ENCODE measurements around the gene SH3YL1. TPM values are rescaled to one million over a fixed set of nuclear protein-coding genes. Genes with fewer than 3 reads are reported as not detected.

Gene SH3YL1
- total and polyA plus RNA-seq, 2 of the 4 experiments (the other 2 are of a cell fraction), result 18.1 to 21.2 TPM

DNA sequence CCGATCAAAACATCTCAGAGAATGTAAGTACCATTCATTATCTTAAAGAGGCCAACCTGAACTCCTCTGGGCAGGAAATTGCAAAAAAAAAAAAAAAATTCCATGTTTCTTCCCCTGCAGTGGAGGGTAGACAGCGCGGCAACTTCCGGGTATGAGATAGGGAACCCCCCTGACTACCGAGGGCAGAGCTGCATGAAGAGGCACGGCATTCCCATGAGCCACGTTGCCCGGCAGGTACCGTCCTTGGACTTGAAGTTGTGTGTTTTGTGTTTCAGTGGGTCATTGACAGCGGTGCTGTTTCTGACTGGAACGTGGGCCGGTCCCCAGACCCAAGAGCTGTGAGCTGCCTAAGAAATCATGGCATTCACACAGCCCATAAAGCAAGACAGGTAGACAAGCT, 8.1 kb upstream of the SH3YL1 start:
- H3K4ac ChIP-seq (ENCODE audit: low read depth, low read length), result no peak overlapping the region
- H3K79me1 ChIP-seq (ENCODE audit: low read depth in 1 of 2, low read length in 2 of 2), result peaks cover 23 to 54% of the 10 kb centered on the region in 2 experiments
- TF ChIP-seq SMC3 (IDR thresholded peaks at IDR 0.05; ENCODE audit: low read depth, low read length), result no peak
- no peak for TF ChIP-seq ELK1 (IDR thresholded peaks at IDR 0.05; ENCODE audit: borderline replicate concordance, low read depth, low read length)
- no peak for TF ChIP-seq USF2 (IDR thresholded peaks at IDR 0.05; ENCODE audit: low read depth, low read length)
- TF ChIP-seq MAZ (IDR thresholded peaks at IDR 0.05; ENCODE audit: borderline replicate concordance, low read depth, low read length), result no peak
- TF ChIP-seq POLR2A (IDR thresholded peaks at IDR 0.05; ENCODE audit: low read depth, low read length), result no peak
- no peak for TF ChIP-seq BHLHE40 (IDR thresholded peaks at IDR 0.05; ENCODE audit: low read depth, low read length)
- TF ChIP-seq RCOR1 (IDR thresholded peaks at IDR 0.05; ENCODE audit: insufficient replicate concordance, low read length), result no peak
- H2BK15ac ChIP-seq (ENCODE audit: low read depth, low read length), result no peak overlapping the region
- no peak overlapping the region for H2AK5ac ChIP-seq (ENCODE audit: low read depth, low read length)
- no peak overlapping the region for H3K4me2 ChIP-seq (ENCODE audit: low read depth, low read length)
- H4K5ac ChIP-seq (ENCODE audit: low read depth, low read length), result no peak overlapping the region
- H3K27me3 ChIP-seq (ENCODE audit: control insufficient read depth, insufficient read depth, low read length), result no peaks in the 10 kb centered on the region
- no peak overlapping the region for H4K91ac ChIP-seq (ENCODE audit: insufficient read depth, low read depth, low read length)
- H3K27ac ChIP-seq (ENCODE audit: insufficient read depth, low read length), result no peak overlapping the region
- dilution Hi-C loops (cut with HindIII; ENCODE audit: low sequenced_read_pairs, unreplicated experiment) (no loop called here), in situ Hi-C loops (cut with MboI; ENCODE audit: low sequenced_read_pairs) (no loop called here), intact Hi-C loops (cut with micrococcal nuclease) (no loop called here)
- H3K9ac ChIP-seq (ENCODE audit: low read depth, low read length), result no peak overlapping the region
- no peak overlapping the region for H2AFZ ChIP-seq (replicated peaks; ENCODE audit: low read length, poor library complexity)
- no peak overlapping the region for H3K14ac ChIP-seq (replicated peaks; ENCODE audit: low read depth, low read length)
- H3K36me3 ChIP-seq (ENCODE audit: control insufficient read depth, insufficient read depth, low read length), result peaks cover 16% of the 10 kb centered on the region
- no peak for DNase-seq
- no peak overlapping the region for H3K18ac ChIP-seq (ENCODE audit: low read depth, low read length)
- no peak overlapping the region for H2BK120ac ChIP-seq (ENCODE audit: low read depth, low read length)
- no peak overlapping the region for H3K56ac ChIP-seq (ENCODE audit: extremely low read depth, insufficient read depth, low read length)
- ATAC-seq (ENCODE audit: low read depth), result no peak
- H4K8ac ChIP-seq (ENCODE audit: low read depth in 2 of 2, low read length in 2 of 2), result no peak overlapping the region
- no peak overlapping the region for H3K4me3 ChIP-seq (ENCODE audit: insufficient read depth, low read depth, low read length)
- WGBS, 2 experiments (ENCODE audit: extremely low coverage in 2 of 2, insufficient read length in 1 of 2), result no CpG with 5 or more reads among the region's 12 CpGs
- POLR2A ChIA-PET (ENCODE audit: unreplicated experiment), result no interaction called here
- CTCF ChIA-PET, result interaction anchor here (0.8 kb wide), 1 partner anchor 882 kb away, joined by 3 read pairs; no protein-coding TSS in a partner anchor
- H2AK9ac ChIP-seq (replicated peaks; ENCODE audit: low read depth, low read length, poor library complexity), result no peak overlapping the region
- H4K20me1 ChIP-seq (ENCODE audit: insufficient read depth, low read length), result peaks cover 73% of the 10 kb centered on the region
- H2BK20ac ChIP-seq (ENCODE audit: low read depth, low read length), result no peak overlapping the region
- no TSS peak for BruUV-seq (replicated peaks)
- H3K4me1 ChIP-seq (ENCODE audit: control insufficient read depth, insufficient read depth, low read length), result no peaks in the 10 kb centered on the region
- H3K9me3 ChIP-seq (ENCODE audit: control insufficient read depth, insufficient read depth, low read length), result no peaks in the 10 kb centered on the region
- no peak overlapping the region for H3K23ac ChIP-seq (ENCODE audit: low read depth, low read length)
- H3K9me1 ChIP-seq (ENCODE audit: insufficient read depth, low read length), result peaks cover 2% of the 10 kb centered on the region
- no peak overlapping the region for H2BK5ac ChIP-seq (ENCODE audit: low read depth, low read length, poor library complexity, severe bottlenecking)

Measured in IMR-90 (cell line).